Activated CD4-positive, alpha-beta memory T cell treated with anti-CD3 and anti-CD28 coated beads for 36 hours (primary cell): ENCODE measurements around the gene PPT1. TPM values are rescaled to one million over a fixed set of nuclear protein-coding genes. Genes with fewer than 3 reads are reported as not detected.

Experiments
- CTCF ChIA-PET: fragments of 350-600 bp; sonication (Branson Sonifier 250); formaldehyde crosslinking; loops from one replicate; lab custom pipeline; 2021; ENCODE audit warnings: antibody characterized with exemption, inconsistent platforms; lab: Charles Lee
- POLR2A ChIA-PET: fragments of 350-600 bp; sonication (Branson Sonifier 250); formaldehyde crosslinking; loops from one replicate; lab custom pipeline; 2021; ENCODE audit warnings: antibody characterized with exemption; lab: Charles Lee
- DNase-seq: peaks from one replicate; pipeline ENCODE4 v3.0.0-alpha.2; 2020
- H3K27ac Mint-ChIP-seq: one replicate; pipeline ENCODE4 v1.8.0; 2021; ENCODE audit warnings: mixed read lengths
- H3K27me3 Mint-ChIP-seq: one replicate; pipeline ENCODE4 v1.8.0; 2021; ENCODE audit warnings: mixed read lengths
- H3K36me3 Mint-ChIP-seq: one replicate; pipeline ENCODE4 v1.8.0; 2021; ENCODE audit warnings: mixed read lengths
- H3K4me1 Mint-ChIP-seq: one replicate; pipeline ENCODE4 v1.8.0; 2021; ENCODE audit warnings: low read depth, mixed read lengths
- H3K4me3 Mint-ChIP-seq: one replicate; pipeline ENCODE4 v1.8.0; 2021; ENCODE audit warnings: mild to moderate bottlenecking, mixed read lengths
- H3K9me3 Mint-ChIP-seq: one replicate; pipeline ENCODE4 v1.8.0; 2021; ENCODE audit warnings: mixed read lengths
- intact Hi-C: fragments of 100-400 bp; cut with micrococcal nuclease; formaldehyde crosslinking; loops from one replicate; pipeline ENCODE4 v1.15.1; 2023
- total RNA-seq, 2 experiments: library from RNA; stranded (reverse); gene quantifications; one replicate each; pipeline ENCODE4 v1.2.3, GENCODE V29; 2021

Gene PPT1
- 10 to 100 TPM; 67.1 to 67.4 TPM for total RNA-seq

DNA sequence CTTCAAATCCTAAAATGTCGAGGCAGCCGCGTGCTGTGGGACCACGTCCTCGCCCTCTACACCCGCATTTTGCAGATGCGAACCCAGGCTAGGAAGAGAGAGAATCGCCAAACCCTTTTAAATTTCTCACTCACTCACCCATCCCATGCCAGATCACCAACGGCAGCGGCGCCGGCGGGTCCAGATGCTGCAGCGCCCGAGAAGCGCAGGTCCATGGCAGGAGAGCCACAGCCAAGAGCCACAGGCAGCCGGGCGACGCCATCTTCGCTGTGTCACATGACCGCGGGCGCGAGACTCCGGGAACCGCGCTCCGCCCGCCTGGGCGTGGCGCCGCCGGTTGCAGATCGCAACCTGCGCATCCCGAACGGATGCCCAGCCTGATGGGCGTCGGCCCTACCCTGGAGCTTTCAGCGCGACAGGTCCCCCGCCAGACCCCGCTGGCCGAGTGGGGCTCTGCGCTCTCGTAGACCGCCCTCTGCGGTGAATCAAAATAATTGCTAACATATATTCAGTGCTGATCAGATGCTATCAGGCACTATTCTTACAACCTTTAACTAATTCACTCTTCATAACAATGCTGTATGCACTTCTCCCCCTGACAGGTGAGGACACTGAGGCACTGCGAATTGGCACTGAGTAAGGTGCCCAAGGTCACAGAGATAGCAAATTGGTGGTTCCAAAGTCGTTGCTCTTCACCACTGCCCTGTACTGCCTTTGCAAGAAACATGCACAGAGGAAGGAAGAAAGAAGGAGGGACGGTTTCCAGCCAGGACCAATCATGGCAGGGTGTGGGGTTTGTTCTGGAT is at the start of gene PPT1:
TSS of gene PPT1 (minus strand) at position 276 of the 806 bp plus-strand sequence. CDS start at position 262, 14 bp downstream.
- peak; percentile 85 for DNase-seq
- POLR2A ChIA-PET = no interaction called here
- peaks cover 34% of the 10 kb centered on the region for H3K4me1 Mint-ChIP-seq
- H3K27ac Mint-ChIP-seq = peak within 1 kb of the TSS; percentile 74
- peaks cover 5% of the 10 kb centered on the region for H3K27me3 Mint-ChIP-seq
- H3K36me3 Mint-ChIP-seq = peaks cover 9% of the 10 kb centered on the region
- H3K9me3 Mint-ChIP-seq = peaks cover 3% of the 10 kb centered on the region
- intact Hi-C loops = no loop called here
- peak within 1 kb of the TSS; percentile 81 for H3K4me3 Mint-ChIP-seq
- CTCF ChIA-PET = interaction anchor here (0.6 to 1.0 kb wide), 4 partner anchors 12 to 244 kb away, joined by 3 to 4 read pairs (median 3); no protein-coding TSS in a partner anchor

- Mint-ChIP-seq H3K27ac (no peak overlapping the region), H3K36me3 (no peaks in the 10 kb centered on the region), H3K4me1 (peaks cover 8% of the 10 kb centered on the region), H3K9me3 (no peaks in the 10 kb centered on the region), H3K4me3 (no peak overlapping the region), H3K27me3 (peaks cover 26% of the 10 kb centered on the region)
- ChIA-PET CTCF (interaction anchor here (0.6 to 7.8 kb wide), 94 partner anchors 10 to 791 kb away, joined by 3 to 221 read pairs (median 4); partner anchors contain the start of genes PPT1, SMAP2, TMCO2 and ZFP69B), POLR2A (interaction anchor here (0.7 kb wide), 1 partner anchor 229 kb away, joined by 3 read pairs; the partner anchor contains the start of gene SMAP2)
- DNase-seq = peak; percentile 55
- intact Hi-C loops = loop anchor here (1.0 to 5.0 kb wide), 3 partner anchors 194 to 523 kb away; partner anchors contain the start of gene RIMS3
Measured at GRCh38 chr1:40143891-40144575, 47.0 kb upstream of the PPT1 start.

DNA sequence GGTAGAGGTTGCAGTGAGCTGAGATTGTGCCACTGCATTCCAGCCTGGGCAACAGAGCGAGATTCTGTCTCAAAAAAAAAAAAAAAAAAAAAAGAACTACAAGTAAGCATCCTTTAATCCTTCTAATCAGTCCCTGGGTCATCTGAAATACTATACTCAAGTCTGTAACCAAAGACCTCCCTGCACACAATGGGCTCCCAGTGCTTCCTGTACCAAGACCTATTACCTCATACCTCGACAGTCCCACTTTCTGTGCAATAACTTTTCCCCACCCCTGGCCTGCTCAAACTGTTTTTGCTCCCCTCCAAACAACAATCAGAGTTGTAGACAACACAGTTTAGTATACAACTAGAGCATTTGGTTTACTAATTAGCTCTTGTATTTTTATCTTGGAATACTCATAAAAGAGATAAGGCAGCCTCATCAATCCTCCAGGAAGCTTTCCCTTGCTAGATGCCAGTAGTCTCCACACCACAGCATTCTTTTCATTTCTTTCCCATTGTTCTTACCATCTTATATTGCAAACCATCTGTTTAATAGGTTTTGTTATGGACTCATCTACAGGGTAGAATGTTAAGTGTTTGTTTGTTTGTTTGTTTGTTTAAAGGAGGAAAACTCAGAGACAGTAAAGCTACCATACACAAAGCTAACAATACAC is 45.0 kb upstream of the PPT1 start:
- Mint-ChIP-seq H3K4me1 (peaks cover 2% of the 10 kb centered on the region), H3K27me3 (peaks cover 19% of the 10 kb centered on the region), H3K4me3 (no peak overlapping the region), H3K9me3 (no peaks in the 10 kb centered on the region), H3K27ac (no peak overlapping the region), H3K36me3 (no peaks in the 10 kb centered on the region)
- no peak for DNase-seq
- POLR2A ChIA-PET = interaction anchor here (1.2 kb wide), 1 partner anchor 197 kb away, joined by 5 read pairs; no protein-coding TSS in a partner anchor
- intact Hi-C loops = loop anchor here (5.0 kb wide), 1 partner anchor 525 kb away; the partner anchor contains the start of gene RIMS3
- CTCF ChIA-PET = interaction anchor here (0.6 to 7.8 kb wide), 8 partner anchors 12 to 973 kb away, joined by 3 to 221 read pairs (median 14); no protein-coding TSS in a partner anchor

DNA sequence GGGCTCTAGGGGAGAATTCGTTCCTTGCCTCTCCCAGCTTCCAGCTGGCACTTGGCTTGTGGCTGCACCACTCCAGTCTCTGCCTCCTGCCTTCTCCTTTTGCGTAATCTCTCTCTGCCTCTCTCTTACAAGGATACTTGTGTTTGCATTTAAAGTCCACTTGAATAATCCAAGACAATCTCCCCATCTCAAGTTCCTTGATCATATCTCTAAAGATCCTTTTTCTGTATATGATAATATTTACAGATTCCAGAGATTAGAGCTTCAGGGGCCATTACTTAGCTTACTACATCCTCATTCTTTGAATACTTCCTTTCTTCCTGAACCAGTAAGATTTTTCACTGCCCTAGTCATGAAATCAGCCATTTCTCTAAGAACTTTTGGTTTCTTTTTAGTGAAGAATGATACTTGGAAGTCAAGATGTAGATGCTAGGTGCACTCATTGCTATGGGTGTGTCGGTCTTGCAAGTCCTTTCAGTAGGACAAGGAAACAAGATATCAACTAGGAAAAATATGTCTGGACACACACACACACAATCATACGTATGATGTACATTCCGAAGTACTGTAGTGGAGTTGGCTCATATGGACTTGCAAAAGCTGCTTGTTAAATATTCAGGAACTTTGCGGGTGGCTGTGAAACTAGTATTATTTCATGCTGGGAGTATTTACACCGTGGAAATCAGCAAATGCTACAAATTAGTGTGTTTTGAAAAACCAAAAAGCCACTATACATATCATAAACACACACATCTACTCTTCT is 43.3 kb upstream of the PPT1 start:
- ChIA-PET POLR2A (no interaction called here), CTCF (interaction anchor here (0.9 to 7.8 kb wide), 4 partner anchors 12 to 264 kb away, joined by 3 to 221 read pairs (median 4); no protein-coding TSS in a partner anchor)
- Mint-ChIP-seq H3K4me1 (peaks cover 2% of the 10 kb centered on the region), H3K36me3 (no peaks in the 10 kb centered on the region), H3K27me3 (peaks cover 11% of the 10 kb centered on the region), H3K27ac (no peak overlapping the region), H3K9me3 (no peaks in the 10 kb centered on the region), H3K4me3 (no peak overlapping the region)
- intact Hi-C loops = loop anchor here (5.0 kb wide), 1 partner anchor 527 kb away; the partner anchor contains the start of gene RIMS3
- DNase-seq = no peak

- POLR2A ChIA-PET = no interaction called here
- Mint-ChIP-seq H3K36me3 (no peaks in the 10 kb centered on the region), H3K4me1 (no peaks in the 10 kb centered on the region), H3K9me3 (peaks cover 2% of the 10 kb centered on the region), H3K27ac (no peak overlapping the region), H3K27me3 (peaks cover 2% of the 10 kb centered on the region), H3K4me3 (no peak overlapping the region)
- no peak for DNase-seq
- CTCF ChIA-PET = no interaction called here
- intact Hi-C loops = no loop called here
Measured at GRCh38 chr1:40133839-40134238, 36.8 kb upstream of the PPT1 start.

GRCh38 chr1:40133312-40133665 is 36.2 kb upstream of the PPT1 start:
- ChIA-PET CTCF (interaction anchor here (0.8 to 1.6 kb wide), 2 partner anchors 11 to 182 kb away, joined by 3 to 7 read pairs; no protein-coding TSS in a partner anchor), POLR2A (no interaction called here)
- intact Hi-C loops = no loop called here
- Mint-ChIP-seq H3K27me3 (peaks cover 2% of the 10 kb centered on the region), H3K27ac (no peak overlapping the region), H3K36me3 (no peaks in the 10 kb centered on the region), H3K4me3 (no peak overlapping the region), H3K9me3 (peaks cover 2% of the 10 kb centered on the region), H3K4me1 (no peaks in the 10 kb centered on the region)
- DNase-seq = no peak

DNA sequence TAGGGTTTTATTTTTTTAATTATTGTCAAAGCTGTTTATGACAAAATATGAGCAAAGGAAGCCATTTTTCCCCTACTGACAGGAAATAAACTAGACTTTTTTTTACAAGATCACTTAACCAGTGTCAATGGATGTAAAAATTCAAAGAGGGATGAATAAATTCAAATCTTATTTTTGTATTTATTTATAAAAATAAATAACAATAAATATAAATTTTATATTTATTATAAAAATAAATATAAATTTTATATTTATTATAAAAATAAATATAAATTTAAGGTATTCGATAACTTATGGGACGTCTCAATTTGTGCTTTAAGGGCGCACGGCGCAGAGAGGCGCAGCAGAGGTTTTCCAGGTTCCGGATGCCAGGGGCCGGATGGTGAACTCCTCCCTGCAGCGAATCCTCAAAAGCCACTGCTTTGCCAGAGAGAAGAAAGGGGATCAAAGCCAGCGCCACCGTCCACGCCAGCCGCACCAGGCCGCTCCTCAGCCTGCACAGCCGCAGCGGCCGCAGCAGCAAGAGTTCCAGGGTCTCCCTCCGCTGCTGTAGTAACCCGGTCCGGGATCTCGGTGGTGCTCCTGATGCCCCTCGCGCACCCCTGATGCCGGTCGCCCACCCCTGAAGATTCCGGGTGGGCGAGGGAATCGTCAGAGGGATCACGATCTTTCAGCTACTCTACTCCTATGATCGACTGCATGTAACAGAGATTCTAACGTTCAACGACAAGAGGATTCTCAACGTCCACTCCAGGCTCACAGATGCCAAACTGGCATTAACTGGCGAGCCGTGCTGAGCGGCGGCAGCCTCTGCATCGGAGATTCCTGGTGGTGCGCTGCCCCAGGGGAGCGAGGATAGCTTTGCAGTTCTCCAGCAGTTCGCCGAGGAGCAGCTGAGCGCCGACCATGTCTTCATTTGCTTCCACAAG is 35.6 kb upstream of the PPT1 start:
- peaks cover 2% of the 10 kb centered on the region for H3K27me3 Mint-ChIP-seq
- H3K27ac Mint-ChIP-seq = no peak overlapping the region
- H3K4me3 Mint-ChIP-seq = no peak overlapping the region
- ChIA-PET POLR2A (no interaction called here), CTCF (interaction anchor here (0.8 to 1.6 kb wide), 3 partner anchors 11 to 182 kb away, joined by 3 to 7 read pairs (median 3); no protein-coding TSS in a partner anchor)
- H3K9me3 Mint-ChIP-seq = peaks cover 2% of the 10 kb centered on the region
- intact Hi-C loops = no loop called here
- H3K36me3 Mint-ChIP-seq = no peaks in the 10 kb centered on the region
- no peaks in the 10 kb centered on the region for H3K4me1 Mint-ChIP-seq
- DNase-seq = no peak

- intact Hi-C loops = no loop called here
- CTCF ChIA-PET = interaction anchor here (1.0 to 1.4 kb wide), 2 partner anchors 13 to 208 kb away, joined by 3 to 7 read pairs; no protein-coding TSS in a partner anchor
- POLR2A ChIA-PET = no interaction called here
- DNase-seq = no peak
- Mint-ChIP-seq H3K27me3 (peaks cover 4% of the 10 kb centered on the region), H3K9me3 (peaks cover 2% of the 10 kb centered on the region), H3K4me1 (no peaks in the 10 kb centered on the region), H3K4me3 (no peak overlapping the region), H3K36me3 (no peaks in the 10 kb centered on the region), H3K27ac (no peak overlapping the region)
Measured at GRCh38 chr1:40130892-40131291, 33.8 kb upstream of the PPT1 start.

DNA sequence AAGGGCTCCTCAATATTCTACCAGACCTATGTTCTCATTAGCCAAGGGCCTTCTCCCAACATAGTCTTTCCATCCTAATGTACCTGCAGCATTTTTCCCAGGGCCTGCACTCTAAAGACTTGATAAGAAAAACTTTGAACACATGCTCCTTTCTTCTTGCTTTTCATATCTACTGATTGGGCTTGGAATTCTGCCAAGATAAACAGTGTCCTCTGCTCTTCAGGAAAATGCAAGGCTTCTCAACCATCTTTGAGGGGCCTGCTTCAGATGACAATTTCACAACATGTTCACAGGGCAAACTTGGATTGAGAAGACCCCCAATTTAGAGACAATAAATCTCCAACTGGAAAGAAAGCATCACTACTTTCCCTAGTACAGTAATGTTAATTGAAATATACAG is 25.8 kb upstream of the PPT1 start:
- POLR2A ChIA-PET = no interaction called here
- intact Hi-C loops = no loop called here
- no peaks in the 10 kb centered on the region for H3K9me3 Mint-ChIP-seq
- no peak overlapping the region for H3K4me3 Mint-ChIP-seq
- H3K27ac Mint-ChIP-seq = no peak overlapping the region
- no peaks in the 10 kb centered on the region for H3K4me1 Mint-ChIP-seq
- CTCF ChIA-PET = interaction anchor here (0.7 kb wide), 1 partner anchor 337 kb away, joined by 3 read pairs; no protein-coding TSS in a partner anchor
- no peak for DNase-seq
- H3K36me3 Mint-ChIP-seq = no peaks in the 10 kb centered on the region
- peaks cover 7% of the 10 kb centered on the region for H3K27me3 Mint-ChIP-seq

DNA sequence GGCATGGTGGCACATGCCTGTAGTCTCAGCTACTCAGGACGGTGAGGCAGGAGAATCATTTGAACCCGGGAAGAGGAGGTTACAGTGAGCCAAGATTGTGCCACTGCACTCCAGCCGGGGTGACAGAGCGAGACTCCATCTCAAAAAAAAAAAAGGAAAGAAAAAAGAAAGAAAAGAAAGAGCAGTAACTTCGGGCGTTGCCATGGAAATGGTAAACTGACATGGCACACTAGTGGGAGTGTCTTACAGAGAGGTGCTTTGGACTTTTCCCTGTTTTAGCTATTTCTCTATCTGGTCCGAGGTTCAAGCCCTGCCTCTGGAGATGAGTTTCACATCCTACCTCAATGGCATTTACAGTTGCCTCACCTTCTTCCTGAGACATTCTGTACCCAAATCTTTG is 23.1 kb upstream of the PPT1 start:
- Mint-ChIP-seq H3K9me3 (no peaks in the 10 kb centered on the region), H3K36me3 (no peaks in the 10 kb centered on the region), H3K4me3 (no peak overlapping the region), H3K27me3 (peaks cover 8% of the 10 kb centered on the region), H3K27ac (no peak overlapping the region), H3K4me1 (no peaks in the 10 kb centered on the region)
- no peak for DNase-seq
- intact Hi-C loops = no loop called here
- ChIA-PET CTCF (interaction anchor here (1.6 kb wide), 1 partner anchor 219 kb away, joined by 9 read pairs; no protein-coding TSS in a partner anchor), POLR2A (no interaction called here)
